SU-DHL-6 (cell line): ENCODE data around the gene GIMAP5.

ENCODE experiments used
- H2AFZ ChIP-seq: fragments of 200-600 bp; sonication (generic); 2 replicates; pipeline ENCODE4 v1.6.1; 2014; ENCODE audit warnings: low read depth, mild to moderate bottlenecking, moderate library complexity, mixed read lengths, antibody characterized with exemption, low read length; ENCODE audit not compliant: severe bottlenecking
- H3F3A ChIP-seq: fragments of 200-600 bp; shearing (Covaris generic); 2 replicates; pipeline ENCODE4 v1.6.0; 2016; ENCODE audit warnings: antibody characterized with exemption, mild to moderate bottlenecking; ENCODE audit not compliant: insufficient read depth
- H3K27ac ChIP-seq: fragments of 200-600 bp; sonication (generic); 2 replicates; pipeline ENCODE4 v1.5.1; 2016; ENCODE audit warnings: low read depth, mild to moderate bottlenecking, low read length, moderate library complexity, mixed read lengths
- H3K27me3 ChIP-seq: fragments of 200-600 bp; sonication (generic), shearing (Covaris generic); 2 replicates; pipeline ENCODE4 v1.6.0; 2014; ENCODE audit warnings: mild to moderate bottlenecking, low read length
- H3K36me3 ChIP-seq: fragments of 200-600 bp; sonication (generic); 2 replicates; pipeline ENCODE4 v1.6.1; 2014; ENCODE audit warnings: mild to moderate bottlenecking, low read length, mixed read lengths
- H3K4me2 ChIP-seq: fragments of 300-600, 200-600 bp; shearing (Covaris generic), sonication (generic); 2 replicates; pipeline ENCODE4 v1.6.0; 2014; ENCODE audit warnings: low read length, low read depth, mild to moderate bottlenecking; ENCODE audit not compliant: poor library complexity, severe bottlenecking
- H3K4me3 ChIP-seq: fragments of 200-600 bp; sonication (generic); 2 replicates; pipeline ENCODE4 v1.5.1; 2014; ENCODE audit warnings: antibody characterized with exemption, low read length, mild to moderate bottlenecking, mixed read lengths; ENCODE audit not compliant: insufficient read depth, poor library complexity, severe bottlenecking
- H3K79me2 ChIP-seq: fragments of 200-600 bp; sonication (generic); 2 replicates; pipeline ENCODE4 v1.6.1; 2014; ENCODE audit warnings: mild to moderate bottlenecking, low read length, moderate library complexity; ENCODE audit not compliant: insufficient read depth
- H3K9ac ChIP-seq: fragments of 200-600 bp; sonication (generic); 2 replicates; pipeline ENCODE4 v1.7.0; 2014; ENCODE audit warnings: mild to moderate bottlenecking, low read length
- H3K9me2 ChIP-seq: fragments of 200-600 bp; sonication (generic); replicated peaks from 2 replicates; pipeline ENCODE4 v1.6.1; 2014; ENCODE audit warnings: low read length; ENCODE audit not compliant: insufficient read depth
- H3K9me3 ChIP-seq: fragments of 200-600 bp; sonication (generic); 2 replicates; pipeline ENCODE4 v1.6.1; 2014; ENCODE audit warnings: low read length, mixed read lengths; ENCODE audit not compliant: insufficient read depth
- H4K20me1 ChIP-seq: fragments of 200-600 bp; sonication (generic); 2 replicates; pipeline ENCODE4 v1.6.1; 2014; ENCODE audit warnings: low read depth, mild to moderate bottlenecking, antibody characterized with exemption, low read length, moderate library complexity, mixed read lengths
- EZH2phosphoT487 ChIP-seq: fragments of 200-600 bp; sonication (generic), shearing (Covaris generic); conservative IDR thresholded peaks from 2 replicates; pipeline ENCODE4 v1.6.1; 2018; ENCODE audit warnings: mild to moderate bottlenecking, antibody characterized with exemption, low read length, moderate library complexity, mixed read lengths
- TF ChIP-seq, protein P1 (sequence below): fragments of 200-600 bp; sonication (generic); IDR thresholded peaks from one replicate; pipeline ENCODE4 v1.5.1; 2017; ENCODE audit warnings: antibody characterized with exemption, mild to moderate bottlenecking, low read length, moderate library complexity; ENCODE audit not compliant: insufficient read depth, poor library complexity, severe bottlenecking

The GIMAP5 gene

GRCh38 chr7:150742286-150742968 lies 5.2 kb downstream of the GIMAP5 start:
- H3K4me3 ChIP-seq, result no peak overlapping the region
- no peaks in the 10 kb centered on the region for H3K9me2 ChIP-seq
- no peaks in the 10 kb centered on the region for H3K27me3 ChIP-seq
- H3K9me3 ChIP-seq, result no peaks in the 10 kb centered on the region
- no peaks in the 10 kb centered on the region for H3F3A ChIP-seq
- H4K20me1 ChIP-seq, result no peaks in the 10 kb centered on the region
- H3K36me3 ChIP-seq, result no peaks in the 10 kb centered on the region
- no peak overlapping the region for H2AFZ ChIP-seq
- no peak overlapping the region for H3K9ac ChIP-seq
- TF ChIP-seq EZH2phosphoT487, result no peak
- TF ChIP-seq, protein P1, sequence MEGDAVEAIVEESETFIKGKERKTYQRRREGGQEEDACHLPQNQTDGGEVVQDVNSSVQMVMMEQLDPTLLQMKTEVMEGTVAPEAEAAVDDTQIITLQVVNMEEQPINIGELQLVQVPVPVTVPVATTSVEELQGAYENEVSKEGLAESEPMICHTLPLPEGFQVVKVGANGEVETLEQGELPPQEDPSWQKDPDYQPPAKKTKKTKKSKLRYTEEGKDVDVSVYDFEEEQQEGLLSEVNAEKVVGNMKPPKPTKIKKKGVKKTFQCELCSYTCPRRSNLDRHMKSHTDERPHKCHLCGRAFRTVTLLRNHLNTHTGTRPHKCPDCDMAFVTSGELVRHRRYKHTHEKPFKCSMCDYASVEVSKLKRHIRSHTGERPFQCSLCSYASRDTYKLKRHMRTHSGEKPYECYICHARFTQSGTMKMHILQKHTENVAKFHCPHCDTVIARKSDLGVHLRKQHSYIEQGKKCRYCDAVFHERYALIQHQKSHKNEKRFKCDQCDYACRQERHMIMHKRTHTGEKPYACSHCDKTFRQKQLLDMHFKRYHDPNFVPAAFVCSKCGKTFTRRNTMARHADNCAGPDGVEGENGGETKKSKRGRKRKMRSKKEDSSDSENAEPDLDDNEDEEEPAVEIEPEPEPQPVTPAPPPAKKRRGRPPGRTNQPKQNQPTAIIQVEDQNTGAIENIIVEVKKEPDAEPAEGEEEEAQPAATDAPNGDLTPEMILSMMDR, result no peak
- H3K4me2 ChIP-seq, result no peak overlapping the region
- H3K27ac ChIP-seq, result no peak overlapping the region
- no peaks in the 10 kb centered on the region for H3K79me2 ChIP-seq

- no peak overlapping the region for H3K27ac ChIP-seq
- H3K4me3 ChIP-seq, result no peak overlapping the region
- H2AFZ ChIP-seq, result no peak overlapping the region
- H3K9me2 ChIP-seq, result no peaks in the 10 kb centered on the region
- TF ChIP-seq, protein P1, result no peak
- TF ChIP-seq EZH2phosphoT487, result no peak
- no peaks in the 10 kb centered on the region for H3K36me3 ChIP-seq
- no peak overlapping the region for H3K4me2 ChIP-seq
- H3F3A ChIP-seq, result no peaks in the 10 kb centered on the region
- no peaks in the 10 kb centered on the region for H3K9me3 ChIP-seq
- no peaks in the 10 kb centered on the region for H3K79me2 ChIP-seq
- H3K9ac ChIP-seq, result no peak overlapping the region
- no peaks in the 10 kb centered on the region for H4K20me1 ChIP-seq
- H3K27me3 ChIP-seq, result no peaks in the 10 kb centered on the region
Observed at GRCh38 chr7:150744041-150744656, 6.9 kb downstream of the GIMAP5 start.

DNA sequence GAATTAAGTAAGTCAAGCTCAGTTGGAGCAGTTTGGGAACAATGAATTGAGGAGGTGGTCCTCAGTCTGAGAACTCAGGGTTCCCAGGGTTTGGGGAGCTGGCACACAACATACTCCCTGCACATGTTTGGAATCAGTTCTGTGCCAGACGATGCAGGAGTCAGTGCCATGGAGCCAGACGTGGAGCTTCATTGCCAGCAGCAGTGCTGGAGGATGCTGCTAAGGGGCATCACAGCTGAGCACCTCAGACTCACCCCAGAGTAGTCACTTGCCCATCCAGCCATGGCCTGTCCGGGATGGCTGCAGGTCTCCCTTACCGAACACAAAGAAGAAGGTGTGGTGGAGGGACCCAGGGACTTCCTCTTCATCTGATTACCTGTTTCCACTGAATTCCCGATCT lies 7.9 kb downstream of the GIMAP5 start:
- H3K27me3 ChIP-seq, result no peaks in the 10 kb centered on the region
- no peaks in the 10 kb centered on the region for H3K79me2 ChIP-seq
- H3K9me3 ChIP-seq, result no peaks in the 10 kb centered on the region
- no peak overlapping the region for H3K4me2 ChIP-seq
- no peak overlapping the region for H3K4me3 ChIP-seq
- no peak overlapping the region for H2AFZ ChIP-seq
- H4K20me1 ChIP-seq, result no peaks in the 10 kb centered on the region
- TF ChIP-seq, protein P1, result no peak
- TF ChIP-seq EZH2phosphoT487, result no peak
- no peaks in the 10 kb centered on the region for H3K9me2 ChIP-seq
- H3K9ac ChIP-seq, result no peak overlapping the region
- H3K36me3 ChIP-seq, result no peaks in the 10 kb centered on the region
- H3F3A ChIP-seq, result no peaks in the 10 kb centered on the region
- no peak overlapping the region for H3K27ac ChIP-seq
